WTC11 (cell line): ENCODE measurements around the gene SENP1. TPM values are rescaled to one million over a fixed set of nuclear protein-coding genes. Genes with fewer than 3 reads are reported as not detected.

Experiments
- ATAC-seq: fragments of 200-7000 bp; cut with Tn5 transposase; 2 replicates; pipeline ENCODE4 v1.10.0; 2021; ENCODE audit warnings: mild to moderate bottlenecking, moderate library complexity
- CTCF ChIA-PET: fragments of 300-600 bp; sonication (Branson Sonifier 250); formaldehyde crosslinking; loops from one replicate; lab custom pipeline; 2021; ENCODE audit warnings: antibody characterized with exemption; lab: Charles Lee
- POLR2A ChIA-PET: fragments of 350-600 bp; sonication (Branson Sonifier 250); formaldehyde crosslinking; loops from one replicate; lab custom pipeline; 2021; ENCODE audit warnings: antibody characterized with exemption; lab: Charles Lee
- DNase-seq: peaks from one replicate; pipeline ENCODE4 v3.0.0; 2021; ENCODE audit warnings: low spot score
- H3K27ac Mint-ChIP-seq: 2 replicates; pipeline ENCODE4 v1.8.0; 2021; ENCODE audit warnings: mixed read lengths
- H3K27me3 Mint-ChIP-seq: 2 replicates; pipeline ENCODE4 v1.8.0; 2021; ENCODE audit warnings: low read depth, mild to moderate bottlenecking, moderate library complexity, mixed read lengths
- H3K36me3 Mint-ChIP-seq: 2 replicates; pipeline ENCODE4 v1.8.0; 2021; ENCODE audit warnings: mixed read lengths
- H3K4me1 Mint-ChIP-seq: 2 replicates; pipeline ENCODE4 v1.8.0; 2022; ENCODE audit warnings: mixed read lengths
- H3K4me3 Mint-ChIP-seq: 2 replicates; pipeline ENCODE4 v1.8.0; 2021; ENCODE audit warnings: mild to moderate bottlenecking, moderate library complexity, mixed read lengths
- H3K9me3 Mint-ChIP-seq: 2 replicates; pipeline ENCODE4 v1.8.0; 2021; ENCODE audit warnings: mixed read lengths
- CBFB ChIP-seq: sonication (generic); formaldehyde crosslinking; IDR thresholded peaks from 2 replicates; pipeline ENCODE4 v1.8.1; 2022; ENCODE audit warnings: mild to moderate bottlenecking, low read depth, missing genetic modification reagents
- CREM ChIP-seq: sonication (generic); formaldehyde crosslinking; IDR thresholded peaks from 2 replicates; pipeline ENCODE4 v1.8.1; 2022; ENCODE audit warnings: mild to moderate bottlenecking, missing genetic modification reagents, moderate library complexity
- FOXK1 ChIP-seq: sonication (generic); formaldehyde crosslinking; IDR thresholded peaks from 2 replicates; pipeline ENCODE4 v1.8.0; 2022; ENCODE audit warnings: mild to moderate bottlenecking, moderate library complexity, missing genetic modification reagents
- FOXP1 ChIP-seq: sonication (generic); formaldehyde crosslinking; IDR thresholded peaks from 2 replicates; pipeline ENCODE4 v1.8.0; 2022; ENCODE audit warnings: missing genetic modification reagents, mild to moderate bottlenecking, moderate library complexity, borderline replicate concordance
- GRHL2 ChIP-seq: fragments of 250-450 bp; sonication (Bioruptor Pico); IDR thresholded peaks from 2 replicates; pipeline ENCODE4 v1.8.0; 2022; ENCODE audit warnings: mild to moderate bottlenecking, moderate library complexity; ENCODE audit not compliant: insufficient replicate concordance, severe bottlenecking
- JUN ChIP-seq: sonication (generic); formaldehyde crosslinking; IDR thresholded peaks from 2 replicates; pipeline ENCODE4 v1.8.0; 2023; ENCODE audit warnings: mild to moderate bottlenecking, missing genetic modification reagents
- KAT7 ChIP-seq: sonication (generic); formaldehyde crosslinking; IDR thresholded peaks from 2 replicates; pipeline ENCODE4 v1.8.1; 2023; ENCODE audit warnings: missing genetic modification reagents, mild to moderate bottlenecking, borderline replicate concordance
- PRRX2 ChIP-seq: fragments of 250-450 bp; sonication (Bioruptor Pico); IDR thresholded peaks from 2 replicates; pipeline ENCODE4 v1.8.0; 2021; ENCODE audit warnings: mild to moderate bottlenecking
- RORB ChIP-seq: fragments of 250-450 bp; sonication (Bioruptor Pico); IDR thresholded peaks from 2 replicates; pipeline ENCODE4 v1.9.0; 2021; ENCODE audit warnings: mild to moderate bottlenecking
- SMAD3 ChIP-seq: sonication (generic); formaldehyde crosslinking; IDR thresholded peaks from 2 replicates; pipeline ENCODE4 v1.8.0; 2022; ENCODE audit warnings: missing genetic modification reagents, mild to moderate bottlenecking, borderline replicate concordance
- TEAD4 ChIP-seq: sonication (generic); formaldehyde crosslinking; IDR thresholded peaks from 2 replicates; pipeline ENCODE4 v1.8.0; 2022; ENCODE audit warnings: mild to moderate bottlenecking, missing genetic modification reagents
- total RNA-seq: library from RNA; stranded (reverse); gene quantifications from 3 replicates; pipeline ENCODE4 v1.2.3, GENCODE V29; 2021
- TF ChIP-seq, protein P1 (sequence below): sonication (generic); formaldehyde crosslinking; IDR thresholded peaks from 2 replicates; pipeline ENCODE4 v1.8.1; 2022; ENCODE audit warnings: mild to moderate bottlenecking, moderate library complexity, missing genetic modification reagents
- TF ChIP-seq, protein P2 (sequence below): sonication (generic); formaldehyde crosslinking; IDR thresholded peaks from 2 replicates; pipeline ENCODE4 v1.8.0; 2022; ENCODE audit warnings: mild to moderate bottlenecking, missing genetic modification reagents
- TF ChIP-seq, protein P3 (sequence below): sonication (generic); formaldehyde crosslinking; IDR thresholded peaks from 2 replicates; pipeline ENCODE4 v1.8.0; 2022; ENCODE audit warnings: missing genetic modification reagents
- TF ChIP-seq, protein P4 (sequence below): sonication (generic); formaldehyde crosslinking; IDR thresholded peaks from 2 replicates; pipeline ENCODE4 v1.8.1; 2022; ENCODE audit warnings: low read depth, mild to moderate bottlenecking, moderate library complexity, missing genetic modification reagents, borderline replicate concordance
- TF ChIP-seq, protein P5 (sequence below): sonication (generic); formaldehyde crosslinking; IDR thresholded peaks from 2 replicates; pipeline ENCODE4 v1.8.1; 2023; ENCODE audit warnings: mild to moderate bottlenecking, moderate library complexity, missing genetic modification reagents
- TF ChIP-seq, protein P6 (sequence below): sonication (generic); formaldehyde crosslinking; IDR thresholded peaks from 2 replicates; pipeline ENCODE4 v1.8.1; 2023; ENCODE audit warnings: mild to moderate bottlenecking, missing genetic modification reagents
- TF ChIP-seq, protein P7 (sequence below): sonication (generic); formaldehyde crosslinking; IDR thresholded peaks from 2 replicates; pipeline ENCODE4 v1.8.0; 2022; ENCODE audit warnings: mild to moderate bottlenecking, missing genetic modification reagents

Gene SENP1
- total RNA-seq, 1 experiment from 2014 or later = 20.4 TPM

DNA sequence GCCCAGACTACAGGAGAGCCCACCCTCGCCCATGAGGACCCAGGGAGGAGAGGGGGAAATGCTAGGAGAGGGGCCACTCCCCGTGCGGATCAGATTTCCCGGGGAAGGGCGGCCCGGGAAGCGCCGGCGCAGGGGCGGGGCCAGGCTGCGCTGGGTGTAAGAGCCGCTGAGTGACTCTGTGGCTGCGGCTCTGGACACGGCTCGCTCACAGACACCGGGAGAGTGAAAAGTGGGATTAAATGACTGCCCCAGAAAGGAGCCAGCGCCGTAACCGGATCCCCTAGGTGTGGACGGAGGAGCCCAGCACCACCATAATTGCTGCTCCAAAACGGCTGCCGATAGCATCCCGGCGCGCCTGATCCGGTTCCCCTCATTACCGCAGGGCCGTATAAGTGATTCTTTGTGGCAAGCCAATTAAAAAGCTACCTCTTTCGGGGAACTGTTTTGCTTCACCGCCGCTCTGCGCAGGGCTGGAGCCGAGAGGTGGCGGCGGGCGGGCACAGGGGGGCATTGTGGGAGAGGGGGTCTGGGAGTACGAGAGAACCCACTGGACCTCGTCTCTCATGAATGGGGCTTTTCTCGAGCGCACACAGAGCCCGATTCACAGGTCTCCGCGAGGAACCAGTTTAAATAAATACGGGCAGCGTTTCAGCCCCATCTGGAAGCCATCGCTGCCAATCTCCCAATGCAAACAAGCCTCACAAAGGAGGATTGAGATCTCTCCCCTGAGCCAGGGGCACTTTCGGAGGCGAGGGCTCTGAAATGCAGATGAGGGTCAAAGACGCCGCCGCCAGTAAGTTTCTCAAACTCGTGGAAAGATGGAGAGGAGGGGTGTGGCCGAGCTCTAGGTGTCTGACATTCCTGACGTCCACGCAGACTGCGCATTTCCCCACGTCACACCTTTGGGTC, 104.1 kb downstream of the SENP1 start:
- Mint-ChIP-seq H3K4me1 (peaks cover 67% of the 10 kb centered on the region), H3K27me3 (peaks cover 100% of the 10 kb centered on the region), H3K36me3 (no peaks in the 10 kb centered on the region), H3K4me3 (peak overlapping the region; percentile 81), H3K27ac (0 out of 2 replicates have a peak overlapping the region, but pooled peaks have one; percentile 49), H3K9me3 (no peaks in the 10 kb centered on the region)
- ChIA-PET CTCF (interaction anchor here (0.5 to 4.0 kb wide), 8 partner anchors 20 to 243 kb away, joined by 3 to 18 read pairs (median 6); partner anchors contain the start of genes RAPGEF3, TMEM106C and VDR), POLR2A (interaction anchor here (0.6 to 1.0 kb wide), 2 partner anchors 30 to 87 kb away, joined by 3 read pairs; no protein-coding TSS in a partner anchor)
- ATAC-seq (peak; percentile 57), DNase-seq (peak; percentile 78)
- TF ChIP-seq, protein P1, sequence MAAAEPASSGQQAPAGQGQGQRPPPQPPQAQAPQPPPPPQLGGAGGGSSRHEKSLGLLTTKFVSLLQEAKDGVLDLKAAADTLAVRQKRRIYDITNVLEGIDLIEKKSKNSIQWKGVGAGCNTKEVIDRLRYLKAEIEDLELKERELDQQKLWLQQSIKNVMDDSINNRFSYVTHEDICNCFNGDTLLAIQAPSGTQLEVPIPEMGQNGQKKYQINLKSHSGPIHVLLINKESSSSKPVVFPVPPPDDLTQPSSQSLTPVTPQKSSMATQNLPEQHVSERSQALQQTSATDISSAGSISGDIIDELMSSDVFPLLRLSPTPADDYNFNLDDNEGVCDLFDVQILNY = peak; percentile 28; the same call in 1 of the 2 replicates
- TF ChIP-seq FOXP1 (CRISPR knock-in tag) (no peak), KAT7 (no peak), RORB (no peak), CBFB (CRISPR knock-in tag) (no peak), SMAD3 (0 out of 2 replicates have a peak, but pooled peaks have one; percentile 14), CREM (CRISPR knock-in tag) (no peak), GRHL2 (no peak), PRRX2 (CRISPR knock-in tag) (no peak), TEAD4 (CRISPR knock-in tag) (no peak), FOXK1 (no peak), JUN (CRISPR knock-in tag) (no peak)
- TF ChIP-seq, protein P2, sequence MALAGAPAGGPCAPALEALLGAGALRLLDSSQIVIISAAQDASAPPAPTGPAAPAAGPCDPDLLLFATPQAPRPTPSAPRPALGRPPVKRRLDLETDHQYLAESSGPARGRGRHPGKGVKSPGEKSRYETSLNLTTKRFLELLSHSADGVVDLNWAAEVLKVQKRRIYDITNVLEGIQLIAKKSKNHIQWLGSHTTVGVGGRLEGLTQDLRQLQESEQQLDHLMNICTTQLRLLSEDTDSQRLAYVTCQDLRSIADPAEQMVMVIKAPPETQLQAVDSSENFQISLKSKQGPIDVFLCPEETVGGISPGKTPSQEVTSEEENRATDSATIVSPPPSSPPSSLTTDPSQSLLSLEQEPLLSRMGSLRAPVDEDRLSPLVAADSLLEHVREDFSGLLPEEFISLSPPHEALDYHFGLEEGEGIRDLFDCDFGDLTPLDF (CRISPR knock-in tag) = no peak
- TF ChIP-seq, protein P3, sequence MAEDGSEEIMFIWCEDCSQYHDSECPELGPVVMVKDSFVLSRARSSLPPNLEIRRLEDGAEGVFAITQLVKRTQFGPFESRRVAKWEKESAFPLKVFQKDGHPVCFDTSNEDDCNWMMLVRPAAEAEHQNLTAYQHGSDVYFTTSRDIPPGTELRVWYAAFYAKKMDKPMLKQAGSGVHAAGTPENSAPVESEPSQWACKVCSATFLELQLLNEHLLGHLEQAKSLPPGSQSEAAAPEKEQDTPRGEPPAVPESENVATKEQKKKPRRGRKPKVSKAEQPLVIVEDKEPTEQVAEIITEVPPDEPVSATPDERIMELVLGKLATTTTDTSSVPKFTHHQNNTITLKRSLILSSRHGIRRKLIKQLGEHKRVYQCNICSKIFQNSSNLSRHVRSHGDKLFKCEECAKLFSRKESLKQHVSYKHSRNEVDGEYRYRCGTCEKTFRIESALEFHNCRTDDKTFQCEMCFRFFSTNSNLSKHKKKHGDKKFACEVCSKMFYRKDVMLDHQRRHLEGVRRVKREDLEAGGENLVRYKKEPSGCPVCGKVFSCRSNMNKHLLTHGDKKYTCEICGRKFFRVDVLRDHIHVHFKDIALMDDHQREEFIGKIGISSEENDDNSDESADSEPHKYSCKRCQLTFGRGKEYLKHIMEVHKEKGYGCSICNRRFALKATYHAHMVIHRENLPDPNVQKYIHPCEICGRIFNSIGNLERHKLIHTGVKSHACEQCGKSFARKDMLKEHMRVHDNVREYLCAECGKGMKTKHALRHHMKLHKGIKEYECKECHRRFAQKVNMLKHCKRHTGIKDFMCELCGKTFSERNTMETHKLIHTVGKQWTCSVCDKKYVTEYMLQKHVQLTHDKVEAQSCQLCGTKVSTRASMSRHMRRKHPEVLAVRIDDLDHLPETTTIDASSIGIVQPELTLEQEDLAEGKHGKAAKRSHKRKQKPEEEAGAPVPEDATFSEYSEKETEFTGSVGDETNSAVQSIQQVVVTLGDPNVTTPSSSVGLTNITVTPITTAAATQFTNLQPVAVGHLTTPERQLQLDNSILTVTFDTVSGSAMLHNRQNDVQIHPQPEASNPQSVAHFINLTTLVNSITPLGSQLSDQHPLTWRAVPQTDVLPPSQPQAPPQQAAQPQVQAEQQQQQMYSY (CRISPR knock-in tag) = no peak
- TF ChIP-seq, protein P4, sequence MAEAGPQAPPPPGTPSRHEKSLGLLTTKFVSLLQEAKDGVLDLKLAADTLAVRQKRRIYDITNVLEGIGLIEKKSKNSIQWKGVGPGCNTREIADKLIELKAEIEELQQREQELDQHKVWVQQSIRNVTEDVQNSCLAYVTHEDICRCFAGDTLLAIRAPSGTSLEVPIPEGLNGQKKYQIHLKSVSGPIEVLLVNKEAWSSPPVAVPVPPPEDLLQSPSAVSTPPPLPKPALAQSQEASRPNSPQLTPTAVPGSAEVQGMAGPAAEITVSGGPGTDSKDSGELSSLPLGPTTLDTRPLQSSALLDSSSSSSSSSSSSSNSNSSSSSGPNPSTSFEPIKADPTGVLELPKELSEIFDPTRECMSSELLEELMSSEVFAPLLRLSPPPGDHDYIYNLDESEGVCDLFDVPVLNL (CRISPR knock-in tag) = no peak
- TF ChIP-seq, protein P5, sequence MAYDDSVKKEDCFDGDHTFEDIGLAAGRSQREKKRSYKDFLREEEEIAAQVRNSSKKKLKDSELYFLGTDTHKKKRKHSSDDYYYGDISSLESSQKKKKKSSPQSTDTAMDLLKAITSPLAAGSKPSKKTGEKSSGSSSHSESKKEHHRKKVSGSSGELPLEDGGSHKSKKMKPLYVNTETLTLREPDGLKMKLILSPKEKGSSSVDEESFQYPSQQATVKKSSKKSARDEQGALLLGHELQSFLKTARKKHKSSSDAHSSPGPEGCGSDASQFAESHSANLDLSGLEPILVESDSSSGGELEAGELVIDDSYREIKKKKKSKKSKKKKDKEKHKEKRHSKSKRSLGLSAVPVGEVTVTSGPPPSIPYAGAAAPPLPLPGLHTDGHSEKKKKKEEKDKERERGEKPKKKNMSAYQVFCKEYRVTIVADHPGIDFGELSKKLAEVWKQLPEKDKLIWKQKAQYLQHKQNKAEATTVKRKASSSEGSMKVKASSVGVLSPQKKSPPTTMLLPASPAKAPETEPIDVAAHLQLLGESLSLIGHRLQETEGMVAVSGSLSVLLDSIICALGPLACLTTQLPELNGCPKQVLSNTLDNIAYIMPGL (CRISPR knock-in tag) = no peak
- TF ChIP-seq, protein P6, sequence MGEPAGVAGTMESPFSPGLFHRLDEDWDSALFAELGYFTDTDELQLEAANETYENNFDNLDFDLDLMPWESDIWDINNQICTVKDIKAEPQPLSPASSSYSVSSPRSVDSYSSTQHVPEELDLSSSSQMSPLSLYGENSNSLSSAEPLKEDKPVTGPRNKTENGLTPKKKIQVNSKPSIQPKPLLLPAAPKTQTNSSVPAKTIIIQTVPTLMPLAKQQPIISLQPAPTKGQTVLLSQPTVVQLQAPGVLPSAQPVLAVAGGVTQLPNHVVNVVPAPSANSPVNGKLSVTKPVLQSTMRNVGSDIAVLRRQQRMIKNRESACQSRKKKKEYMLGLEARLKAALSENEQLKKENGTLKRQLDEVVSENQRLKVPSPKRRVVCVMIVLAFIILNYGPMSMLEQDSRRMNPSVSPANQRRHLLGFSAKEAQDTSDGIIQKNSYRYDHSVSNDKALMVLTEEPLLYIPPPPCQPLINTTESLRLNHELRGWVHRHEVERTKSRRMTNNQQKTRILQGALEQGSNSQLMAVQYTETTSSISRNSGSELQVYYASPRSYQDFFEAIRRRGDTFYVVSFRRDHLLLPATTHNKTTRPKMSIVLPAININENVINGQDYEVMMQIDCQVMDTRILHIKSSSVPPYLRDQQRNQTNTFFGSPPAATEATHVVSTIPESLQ (CRISPR knock-in tag) = no peak
- TF ChIP-seq, protein P7, sequence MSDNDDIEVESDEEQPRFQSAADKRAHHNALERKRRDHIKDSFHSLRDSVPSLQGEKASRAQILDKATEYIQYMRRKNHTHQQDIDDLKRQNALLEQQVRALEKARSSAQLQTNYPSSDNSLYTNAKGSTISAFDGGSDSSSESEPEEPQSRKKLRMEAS (CRISPR knock-in tag) = no peak
